Heart left ventricle (tissue), 16 donors: ENCODE results near the gene MLXIP. TPM values are rescaled to one million over a fixed set of nuclear protein-coding genes. Genes with fewer than 3 reads are reported as not detected.
A peak's percentile ranks its signal among the peaks of the same experiment; 100 is the strongest.

Experiments used
- ATAC-seq, 4 donors: fragments of 200-7000 bp; cut with Tn5 transposase; one replicate each; pipeline ENCODE4 v1.9.1; 2020 to 2022; ENCODE audit warnings: moderate library complexity in 4 of 4, mild to moderate bottlenecking in 3 of 4, moderate number of reproducible peaks in 1 of 4
- DNase-seq, 5 donors: peaks; one replicate each; pipeline ENCODE4 v3.0.0-alpha.2; 2020
- H3K27ac ChIP-seq, 12 donors: fragments of 200-600 bp; sonication (generic) in 4 of 12; one replicate each; pipeline versions ENCODE4 v1.5.0 to v1.8.0; 2016 to 2022; ENCODE audit warnings: mild to moderate bottlenecking in 2 of 12
- H3K27me3 ChIP-seq, 9 donors: fragments of 200-600 bp; sonication (generic) in 2 of 9; one replicate each; pipeline versions ENCODE4 v1.5.1 to v1.8.0; 2016 to 2022; ENCODE audit warnings: mild to moderate bottlenecking in 3 of 9
- H3K36me3 ChIP-seq, 9 donors: fragments of 200-600 bp; sonication (generic) in 2 of 9; one replicate each; pipeline versions ENCODE4 v1.5.0 to v1.8.0; 2018 to 2022; ENCODE audit warnings: mild to moderate bottlenecking in 2 of 9
- H3K4me1 ChIP-seq, 12 donors: fragments of 200-600 bp; sonication (generic) in 4 of 12; one replicate each; pipeline versions ENCODE4 v1.5.0 to v1.8.0; 2016 to 2022; ENCODE audit warnings: mild to moderate bottlenecking in 3 of 12
- H3K4me3 ChIP-seq, 12 donors: fragments of 200-600 bp; sonication (generic) in 4 of 12; one replicate each; pipeline versions ENCODE4 v1.5.0 to v1.8.0; 2017 to 2022; ENCODE audit warnings: mild to moderate bottlenecking in 9 of 12, moderate library complexity in 4 of 12
- H3K9me3 ChIP-seq, 12 donors: fragments of 200-600 bp; sonication (generic) in 4 of 12; one replicate each; pipeline versions ENCODE4 v1.5.0 to v1.8.0; 2016 to 2022; ENCODE audit warnings: mild to moderate bottlenecking in 1 of 12
- CTCF ChIP-seq, 12 donors: fragments of 200-600 bp; sonication (generic) in 4 of 12; IDR thresholded peaks; one replicate each; pipeline versions ENCODE4 v1.5.0 to v1.8.0; 2018 to 2022; ENCODE audit warnings: antibody characterized with exemption in 12 of 12, mild to moderate bottlenecking in 5 of 12
- POLR2A ChIP-seq, 2 donors: fragments of 450-650 bp; IDR thresholded peaks; one replicate each; pipeline ENCODE4 v1.6.1; 2017; ENCODE audit warnings: antibody characterized with exemption in 2 of 2, mild to moderate bottlenecking in 2 of 2, moderate library complexity in 2 of 2
- WGBS, 4 donors: extraction: QIAGEN DNeasy Blood & Tissue Kit in 2 of 4; methylation state at CpG; one replicate each; pipeline versions ENCODE4 v1.1.5 to v1.1.7; 2013 to 2018; 5-methylcytosine and 5-hydroxymethylcytosine counted together
- intact Hi-C, 10 donors: fragments of 100-400 bp; cut with DNase I; formaldehyde crosslinking; loops; one replicate each; pipeline versions ENCODE4 v1.11.1 to v1.14.2; 2022
- polyA plus RNA-seq, 2 donors: library from polyadenylated mRNA; stranded (reverse); fragments of 200-250 nt; gene quantifications; one replicate each; pipeline ENCODE4 v1.2.3, GENCODE V29; 2013
- total RNA-seq, 9 donors: library from RNA; depleted of rRNA in 2 of 9; stranded (reverse); fragments of >200 nt in 2 of 9; fragmentation: NEBNext Ultra II Directional in 3 of 9; extraction: Animal tissue kit (Norgen Biotek cat#: 25700) in 3 of 9; gene quantifications; one replicate each; pipeline versions ENCODE4 v1.1.0 to v1.2.4, GENCODE V29; 2016 to 2023
- donor health status: ischemic (EF 13 %, LVEDD 7.1; RV severe dilation, severe dysfunction).
- donor health status: healthy with polysubstance abuse.
- donor health status: DM: no; HTN: yes; CAD: no.
- donor health status: DM: no; HTN: no; CAD: no.
- donor health status: ischemic (EF 25% LVEDD 6.9; RV normal size, moderate dysfunction).
- donor health status: ischemic (EF 25% LVEDD 5.7; RV mildly dilated, moderate dysfunction).
- donor health status: healthy.
- donor health status: DM: yes; HTN: yes; CAD: no.
- donor health status: ischemic (EF 35%, LVEDD 5.7; RV mildly dilated, moderate dysfunction).
- donor health status: nonischemic (EF 11% LVEDD 7.7; RV severe dilation, severe dysfunction).
- donor health status: DM: yes; HTN: yes; CAD: no.
- donor health status: PGD.
- donor health status: ischemic (EF 29% LVEDD 5.4; RV normal size, mild dysfunction).
- donor health status: nonischemic (EF 23%, LVEDD 6.1; RV moderate dilation, normal function).

The MLXIP gene
- total and polyA plus RNA-seq, 11 donors = 14.3 to 39.6 (median 22.7) TPM

- H3K27me3 ChIP-seq = no peaks in the 10 kb centered on the region
- intact Hi-C loops = loop anchor here in 3 of 10 donors (5.0 to 10.0 kb wide), 2 partner anchors 59 to 61 kb away; no protein-coding TSS in a partner anchor
- no peaks in the 10 kb centered on the region for H3K9me3 ChIP-seq
- no peak overlapping the region for H3K27ac ChIP-seq
- no peak for TF ChIP-seq POLR2A (IDR thresholded peaks at IDR 0.05)
- TF ChIP-seq CTCF (IDR thresholded peaks at IDR 0.05) = peak in 1 of 12 donors; percentile 5
- H3K4me3 ChIP-seq = no peak overlapping the region
- ATAC-seq (peak in 1 of 4 donors; percentile 7), DNase-seq (peak in 1 of 5 donors; percentile 60)
- WGBS, 4 donors = 71 to 83% (median 73%) methylated on average over 28 of the region's 28 CpGs
- H3K36me3 ChIP-seq = peaks cover 0 to 98% (median 79%) of the 10 kb centered on the region in 9 donors
- no peaks in the 10 kb centered on the region for H3K4me1 ChIP-seq
These were observed 54.8 kb downstream of the MLXIP start for GRCh38 chr12:122133192-122133950.

- Histone ChIP-seq H3K27me3 (no peaks in the 10 kb centered on the region), H3K27ac (no peak overlapping the region), H3K9me3 (no peaks in the 10 kb centered on the region), H3K4me3 (no peak overlapping the region), H3K4me1 (no peaks in the 10 kb centered on the region), H3K36me3 (peaks cover 0 to 98% (median 76%) of the 10 kb centered on the region in 9 donors)
- intact Hi-C loops = loop anchor here in 1 of 10 donors (10.0 kb wide), 1 partner anchor 59 kb away; no protein-coding TSS in a partner anchor
- 96 to 98% (median 97%) methylated on average over 7 to 18 of the region's 18 CpGs for WGBS, 4 donors
- TF ChIP-seq POLR2A (IDR thresholded peaks at IDR 0.05) (no peak), CTCF (IDR thresholded peaks at IDR 0.05) (no peak)
- ATAC-seq (no peak), DNase-seq (no peak)
These were observed 57.0 kb downstream of the MLXIP start for GRCh38 chr12:122135437-122136031.

- Histone ChIP-seq H3K4me3 (no peak overlapping the region), H3K9me3 (no peaks in the 10 kb centered on the region), H3K36me3 (peaks cover 0 to 99% (median 77%) of the 10 kb centered on the region in 9 donors), H3K27ac (no peak overlapping the region), H3K27me3 (no peaks in the 10 kb centered on the region), H3K4me1 (no peaks in the 10 kb centered on the region)
- 75 to 85% (median 82%) methylated on average over 8 to 10 of the region's 10 CpGs for WGBS, 4 donors
- DNase-seq (no peak), ATAC-seq (no peak)
- TF ChIP-seq CTCF (IDR thresholded peaks at IDR 0.05) (no peak), POLR2A (IDR thresholded peaks at IDR 0.05) (no peak)
- intact Hi-C loops = loop anchor here in 1 of 10 donors (10.0 kb wide), 1 partner anchor 58 kb away; no protein-coding TSS in a partner anchor
These were observed 58.7 kb downstream of the MLXIP start for GRCh38 chr12:122137229-122137628.

GRCh38 chr12:122137681-122138080, 59.1 kb downstream of the MLXIP start:
- intact Hi-C loops = loop anchor here in 1 of 10 donors (10.0 kb wide), 1 partner anchor 57 kb away; no protein-coding TSS in a partner anchor
- ATAC-seq = peak in 1 of 4 donors; percentile 8
- H3K4me1 ChIP-seq = no peaks in the 10 kb centered on the region
- TF ChIP-seq POLR2A (IDR thresholded peaks at IDR 0.05) (no peak), CTCF (IDR thresholded peaks at IDR 0.05) (no peak)
- DNase-seq = no peak
- H3K4me3 ChIP-seq = no peak overlapping the region
- 70 to 78% (median 75%) methylated on average over 4 to 11 of the region's 11 CpGs for WGBS, 4 donors
- H3K27me3 ChIP-seq = no peaks in the 10 kb centered on the region
- peaks cover 0 to 99% (median 77%) of the 10 kb centered on the region in 9 donors for H3K36me3 ChIP-seq
- H3K9me3 ChIP-seq = no peaks in the 10 kb centered on the region
- H3K27ac ChIP-seq = no peak overlapping the region
